Choroid plexus epithelial cell (primary cell): Measurements from ENCODE around the gene SPOCK1.
"Not testable (repeated sequence)": the region's sequence is repeated elsewhere in the genome, so short reads cannot be mapped to it uniquely, and the experiment has no call there.

ENCODE experiments used
- DNase-seq: peaks from one replicate; pipeline ENCODE4 v3.0.0-alpha.2; 2010; ENCODE audit warnings: low read depth
- H3K4me3 ChIP-seq: 2 replicates; pipeline ENCODE4 v1.5.1; 2011; ENCODE audit warnings: low read depth, mild to moderate bottlenecking, control low read depth, low read length, moderate library complexity
- TF ChIP-seq, protein P1 (sequence below): conservative IDR thresholded peaks from 2 replicates; pipeline ENCODE4 v1.5.1; 2011; ENCODE audit warnings: low read depth, mild to moderate bottlenecking, control low read depth, inconsistent platforms, low read length, moderate library complexity

Gene SPOCK1

DNA sequence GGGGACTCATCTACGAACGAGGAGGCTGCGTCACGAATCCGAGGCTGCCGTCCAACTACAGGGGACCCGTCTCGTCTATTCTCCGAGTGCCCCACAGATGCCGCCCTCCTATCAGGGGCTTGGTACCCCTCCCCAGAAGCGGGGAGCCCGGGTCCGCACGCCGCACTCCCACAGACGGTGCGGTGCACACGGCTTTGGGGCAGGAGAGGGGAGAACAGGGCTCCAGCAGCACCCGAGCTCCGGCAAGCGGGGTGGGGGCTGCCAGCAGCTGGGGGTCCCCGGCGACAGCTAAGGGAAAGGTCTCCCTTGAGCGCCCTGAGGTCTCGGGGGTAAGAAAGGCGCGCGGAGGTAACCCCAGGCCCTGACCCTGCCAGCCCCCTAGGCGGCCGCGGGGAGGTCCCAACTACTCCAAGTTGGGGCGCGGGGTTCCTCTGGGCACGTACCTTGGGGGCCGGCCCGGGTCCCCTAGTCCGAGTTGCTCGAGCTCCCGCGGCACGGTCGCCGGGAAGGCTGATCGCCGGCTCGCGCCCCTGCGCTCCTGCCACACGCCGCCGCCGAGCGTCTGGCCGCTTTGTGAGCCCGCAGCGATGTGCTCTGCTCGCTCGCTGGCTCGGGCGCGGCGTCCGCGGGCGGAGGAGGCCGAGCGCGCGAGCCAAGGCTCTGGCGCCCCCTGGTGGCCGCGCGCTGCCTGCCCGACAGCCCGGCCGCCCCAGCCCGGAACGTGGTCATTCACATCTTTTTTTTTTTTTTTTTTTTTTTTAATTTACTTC, at the start of gene SPOCK1:
Gene SPOCK1, minus strand, starts transcription at position 591 of the 770 bp plus-strand sequence.
- DNase-seq, result peak; percentile 75
- H3K4me3 ChIP-seq, result peak within 1 kb of the TSS; percentile 42
- TF ChIP-seq, protein P1, sequence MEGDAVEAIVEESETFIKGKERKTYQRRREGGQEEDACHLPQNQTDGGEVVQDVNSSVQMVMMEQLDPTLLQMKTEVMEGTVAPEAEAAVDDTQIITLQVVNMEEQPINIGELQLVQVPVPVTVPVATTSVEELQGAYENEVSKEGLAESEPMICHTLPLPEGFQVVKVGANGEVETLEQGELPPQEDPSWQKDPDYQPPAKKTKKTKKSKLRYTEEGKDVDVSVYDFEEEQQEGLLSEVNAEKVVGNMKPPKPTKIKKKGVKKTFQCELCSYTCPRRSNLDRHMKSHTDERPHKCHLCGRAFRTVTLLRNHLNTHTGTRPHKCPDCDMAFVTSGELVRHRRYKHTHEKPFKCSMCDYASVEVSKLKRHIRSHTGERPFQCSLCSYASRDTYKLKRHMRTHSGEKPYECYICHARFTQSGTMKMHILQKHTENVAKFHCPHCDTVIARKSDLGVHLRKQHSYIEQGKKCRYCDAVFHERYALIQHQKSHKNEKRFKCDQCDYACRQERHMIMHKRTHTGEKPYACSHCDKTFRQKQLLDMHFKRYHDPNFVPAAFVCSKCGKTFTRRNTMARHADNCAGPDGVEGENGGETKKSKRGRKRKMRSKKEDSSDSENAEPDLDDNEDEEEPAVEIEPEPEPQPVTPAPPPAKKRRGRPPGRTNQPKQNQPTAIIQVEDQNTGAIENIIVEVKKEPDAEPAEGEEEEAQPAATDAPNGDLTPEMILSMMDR, result peak; percentile 51

DNA sequence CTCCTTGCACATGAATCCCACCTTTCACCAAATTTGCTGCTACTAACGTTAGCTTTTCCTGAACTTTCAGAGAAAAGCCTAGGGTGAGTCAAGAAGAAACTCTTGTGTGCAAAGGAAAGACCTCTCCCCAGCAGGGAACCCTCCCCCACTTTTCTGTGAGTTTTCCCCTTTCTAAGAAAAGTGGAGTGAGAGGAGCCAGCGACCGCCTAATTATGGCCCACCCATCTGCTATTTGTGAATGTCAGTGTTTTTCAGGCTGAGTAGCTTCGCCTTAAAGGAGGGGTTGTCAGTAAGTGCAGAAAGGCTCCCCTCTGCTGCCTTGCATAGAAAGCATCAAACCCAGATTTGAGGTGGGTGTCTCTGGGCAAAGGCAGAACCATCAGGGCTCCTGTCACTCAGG, 46.8 kb upstream of the SPOCK1 start:
- no peak overlapping the region for H3K4me3 ChIP-seq
- no peak for DNase-seq
- TF ChIP-seq, protein P1, result no peak

DNA sequence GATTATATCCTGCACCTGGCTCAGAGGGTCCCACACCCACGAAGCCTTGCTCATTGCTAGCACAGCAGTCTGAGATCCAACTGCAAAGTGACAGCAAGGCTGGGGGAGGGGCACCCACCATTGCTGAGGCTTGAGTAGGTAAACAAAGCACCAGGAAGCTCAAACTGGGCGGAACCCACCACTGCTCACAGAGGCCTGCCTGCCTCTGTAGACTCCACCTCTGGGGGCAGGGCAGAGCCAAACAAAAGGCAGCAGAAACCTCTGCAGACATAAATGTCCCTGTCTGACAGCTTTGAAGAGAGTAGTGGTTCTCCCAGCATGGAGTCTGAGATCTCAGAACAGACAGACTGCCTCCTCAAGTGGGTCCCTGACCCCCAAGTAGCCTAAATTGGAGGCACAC, 36.3 kb upstream of the SPOCK1 start:
- not testable (repeated sequence) for H3K4me3 ChIP-seq, DNase-seq

DNA sequence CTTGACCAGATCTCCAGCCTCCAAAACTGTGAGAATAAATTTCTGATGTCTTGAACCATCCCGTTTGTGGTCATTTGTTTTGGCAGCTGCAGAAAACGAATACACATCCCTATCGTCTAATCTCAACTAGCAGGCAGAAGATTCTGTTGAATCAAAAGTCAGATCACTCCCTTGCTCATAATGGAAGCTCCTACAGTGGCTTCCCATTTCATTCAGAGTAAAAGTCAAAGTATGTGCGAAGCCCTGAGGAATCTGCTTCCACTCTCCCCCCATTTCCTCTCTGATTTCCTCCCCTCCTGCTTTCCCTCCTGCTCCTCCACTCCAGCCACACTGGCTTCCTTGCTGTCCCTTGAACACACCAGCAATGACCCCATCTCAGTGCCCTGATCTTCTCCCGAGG, 34.8 kb upstream of the SPOCK1 start:
- H3K4me3 ChIP-seq, result no peak overlapping the region
- TF ChIP-seq, protein P1, result no peak
- no peak for DNase-seq

DNA sequence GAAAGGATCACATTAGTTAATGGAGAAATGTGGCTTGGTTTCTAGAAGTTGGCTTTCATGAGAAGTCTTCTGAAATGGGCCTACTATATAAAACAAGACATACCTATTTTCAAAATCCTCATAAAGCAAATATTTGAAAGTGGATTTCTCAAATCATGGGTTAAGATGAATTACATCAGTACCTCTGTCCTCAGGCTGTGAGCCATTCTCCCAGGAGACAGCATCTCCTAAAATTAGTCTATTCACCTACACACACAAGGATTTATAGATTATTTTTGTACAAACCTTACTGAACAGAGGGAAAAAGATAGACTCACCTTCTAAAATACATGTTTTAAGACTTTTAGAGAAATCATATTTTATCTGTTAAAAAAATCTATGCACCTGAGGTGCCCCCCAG, 32.1 kb upstream of the SPOCK1 start:
- DNase-seq, result no peak
- TF ChIP-seq, protein P1, result no peak
- H3K4me3 ChIP-seq, result no peak overlapping the region

DNA sequence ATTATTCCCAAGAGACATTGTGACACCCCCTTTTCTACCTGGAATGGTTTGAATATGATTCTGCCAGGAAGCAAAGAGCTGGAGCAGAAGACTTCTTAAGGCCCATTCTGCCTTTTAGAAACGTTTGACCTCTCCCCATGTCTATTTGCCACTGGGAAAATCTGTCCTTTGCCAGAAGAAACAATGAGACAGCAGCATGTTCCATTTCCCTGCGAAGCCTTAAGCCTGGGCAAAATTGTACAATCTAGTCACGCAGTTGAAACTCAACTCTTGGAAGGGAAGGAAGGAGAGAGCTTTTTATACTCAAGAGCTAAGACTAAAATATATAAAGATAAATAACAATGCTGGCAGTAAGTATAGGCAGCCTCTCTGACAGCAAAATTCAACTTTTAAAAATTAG, 22.1 kb upstream of the SPOCK1 start:
- TF ChIP-seq, protein P1, result no peak
- no peak overlapping the region for H3K4me3 ChIP-seq
- no peak for DNase-seq

DNA sequence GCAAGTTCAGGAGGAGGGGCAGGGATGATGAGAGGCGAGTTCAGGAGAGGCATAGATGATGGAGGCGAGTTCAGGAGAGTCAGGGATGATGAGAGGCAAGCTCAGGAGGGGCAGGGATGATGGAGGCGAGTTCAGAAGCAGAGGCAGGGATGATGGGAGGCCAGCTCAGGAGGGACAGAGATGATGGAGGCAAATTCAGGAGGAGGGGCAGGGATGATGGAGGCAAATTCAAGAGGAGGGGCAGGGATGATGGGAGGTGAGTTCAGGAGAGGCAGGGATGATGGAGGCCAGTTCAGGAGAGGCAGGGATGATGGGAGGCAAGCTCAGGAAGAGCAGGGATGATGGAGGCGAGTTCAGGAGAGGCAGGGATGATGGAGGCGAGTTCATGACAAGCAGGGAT, 17.8 kb upstream of the SPOCK1 start:
- no peak overlapping the region for H3K4me3 ChIP-seq
- TF ChIP-seq, protein P1, result no peak
- no peak for DNase-seq
